Esophagus muscularis mucosa (tissue), 4 donors: ENCODE measurements around the gene MAP3K4. TPM values are rescaled to one million over a fixed set of nuclear protein-coding genes. Genes with fewer than 3 reads are reported as not detected.

ENCODE experiments used
- DNase-seq: peaks from one replicate; pipeline ENCODE4 v3.0.0-alpha.2; 2017; ENCODE audit errors: extremely low spot score
- H3K27ac ChIP-seq, 4 donors: fragments of 200-600 bp; sonication (generic); replicated peaks in 1 of 4; 1 replicate in 3 of 4; 2 replicates in 1 of 4; pipeline ENCODE4 v1.5.1; 2016 to 2019; ENCODE audit warnings: mild to moderate bottlenecking in 1 of 4
- H3K27me3 ChIP-seq, 4 donors: fragments of 200-600 bp; sonication (generic); one replicate each; pipeline versions ENCODE4 v1.5.1 to v1.6.0; 2016 to 2019
- H3K36me3 ChIP-seq, 4 donors: fragments of 200-600 bp; sonication (generic); one replicate each; pipeline ENCODE4 v1.5.1; 2016 to 2019
- H3K4me1 ChIP-seq, 4 donors: fragments of 200-600 bp; sonication (generic); one replicate each; pipeline ENCODE4 v1.5.1; 2016 to 2019
- H3K4me3 ChIP-seq, 4 donors: fragments of 200-600 bp; sonication (generic); 1 replicate in 2 of 4; 2 replicates in 2 of 4; pipeline ENCODE4 v1.5.1; 2016 to 2019; ENCODE audit warnings: mild to moderate bottlenecking in 4 of 4, moderate library complexity in 1 of 4
- H3K9me3 ChIP-seq, 4 donors: fragments of 200-600 bp; sonication (generic); 1 replicate in 3 of 4; 2 replicates in 1 of 4; pipeline ENCODE4 v1.5.1; 2016 to 2019
- EP300 ChIP-seq: sonication (generic); formaldehyde crosslinking; IDR thresholded peaks from one replicate; pipeline ENCODE4 v1.6.1; 2017; ENCODE audit warnings: antibody characterized with exemption
- POLR2A ChIP-seq: fragments of 450-650 bp; IDR thresholded peaks from one replicate; pipeline ENCODE4 v1.6.1; 2017; ENCODE audit warnings: antibody characterized with exemption, moderate library complexity, mild to moderate bottlenecking, low read depth
- POLR2AphosphoS5 ChIP-seq, 2 donors: sonication (generic); formaldehyde crosslinking; IDR thresholded peaks; one replicate each; pipeline ENCODE4 v1.6.1; 2017; ENCODE audit warnings: antibody characterized with exemption in 2 of 2
- WGBS: methylation state at CpG from one replicate; pipeline ENCODE4 v1.1.5; 2018; 5-methylcytosine and 5-hydroxymethylcytosine counted together
- intact Hi-C: fragments of 100-400 bp; cut with DNase I; formaldehyde crosslinking; loops from one replicate; pipeline ENCODE4 v1.15.1; 2023
- total RNA-seq, 4 donors: library from RNA; depleted of rRNA; stranded (reverse); fragments of >200 nt; gene quantifications; one replicate each; pipeline versions ENCODE4 v1.1.0 to v1.2.1, GENCODE V29; 2016
- TF ChIP-seq, protein P1 (sequence below), 3 experiments: fragments of 200-600 bp in 2 of 3; fragments of 450-650 bp in 1 of 3; sonication (generic) in 2 of 3; IDR thresholded peaks; one replicate each; pipeline ENCODE4 v1.5.1; 2017 to 2019; ENCODE audit warnings: antibody characterized with exemption in 3 of 3, mild to moderate bottlenecking in 2 of 3, moderate library complexity in 1 of 3

MAP3K4 gene
- total RNA-seq, 4 donors from 2014 or later: 17.9 to 22.8 (median 21.5) TPM

DNA sequence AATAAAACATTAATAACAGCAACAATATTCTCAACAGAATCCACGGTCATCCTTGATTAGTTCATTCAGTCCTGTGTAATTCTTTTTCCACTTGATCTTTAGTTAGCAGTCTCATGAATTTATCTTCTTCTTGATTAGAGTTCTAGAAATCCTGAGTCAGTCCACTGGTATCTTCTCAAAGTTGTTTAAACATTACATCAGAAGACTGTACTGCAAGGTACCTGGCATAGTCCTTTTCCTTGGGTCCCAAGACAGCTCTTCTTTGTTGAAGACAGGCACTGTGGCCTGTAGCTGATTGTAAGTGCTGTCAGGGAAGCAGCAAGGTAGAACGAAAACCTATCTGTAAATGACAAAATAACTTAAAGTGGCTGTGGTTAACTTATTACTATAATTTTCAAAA is 11.8 kb downstream of the MAP3K4 start:
- Histone ChIP-seq H3K4me1 (peaks cover 12 to 30% (median 15%) of the 10 kb centered on the region in 4 donors), H3K4me3 (no peak overlapping the region), H3K27me3 (no peaks in the 10 kb centered on the region), H3K9me3 (no peaks in the 10 kb centered on the region), H3K36me3 (no peaks in the 10 kb centered on the region), H3K27ac (no peak overlapping the region)
- 96% methylated on average over 2 of the region's 2 CpGs for WGBS
- intact Hi-C loops: no loop called here
- TF ChIP-seq, protein P1, sequence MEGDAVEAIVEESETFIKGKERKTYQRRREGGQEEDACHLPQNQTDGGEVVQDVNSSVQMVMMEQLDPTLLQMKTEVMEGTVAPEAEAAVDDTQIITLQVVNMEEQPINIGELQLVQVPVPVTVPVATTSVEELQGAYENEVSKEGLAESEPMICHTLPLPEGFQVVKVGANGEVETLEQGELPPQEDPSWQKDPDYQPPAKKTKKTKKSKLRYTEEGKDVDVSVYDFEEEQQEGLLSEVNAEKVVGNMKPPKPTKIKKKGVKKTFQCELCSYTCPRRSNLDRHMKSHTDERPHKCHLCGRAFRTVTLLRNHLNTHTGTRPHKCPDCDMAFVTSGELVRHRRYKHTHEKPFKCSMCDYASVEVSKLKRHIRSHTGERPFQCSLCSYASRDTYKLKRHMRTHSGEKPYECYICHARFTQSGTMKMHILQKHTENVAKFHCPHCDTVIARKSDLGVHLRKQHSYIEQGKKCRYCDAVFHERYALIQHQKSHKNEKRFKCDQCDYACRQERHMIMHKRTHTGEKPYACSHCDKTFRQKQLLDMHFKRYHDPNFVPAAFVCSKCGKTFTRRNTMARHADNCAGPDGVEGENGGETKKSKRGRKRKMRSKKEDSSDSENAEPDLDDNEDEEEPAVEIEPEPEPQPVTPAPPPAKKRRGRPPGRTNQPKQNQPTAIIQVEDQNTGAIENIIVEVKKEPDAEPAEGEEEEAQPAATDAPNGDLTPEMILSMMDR (IDR thresholded peaks at IDR 0.05): no peak
- TF ChIP-seq EP300 (no peak), POLR2A (no peak), POLR2AphosphoS5 (IDR thresholded peaks at IDR 0.05) (no peak)
- no peak for DNase-seq

DNA sequence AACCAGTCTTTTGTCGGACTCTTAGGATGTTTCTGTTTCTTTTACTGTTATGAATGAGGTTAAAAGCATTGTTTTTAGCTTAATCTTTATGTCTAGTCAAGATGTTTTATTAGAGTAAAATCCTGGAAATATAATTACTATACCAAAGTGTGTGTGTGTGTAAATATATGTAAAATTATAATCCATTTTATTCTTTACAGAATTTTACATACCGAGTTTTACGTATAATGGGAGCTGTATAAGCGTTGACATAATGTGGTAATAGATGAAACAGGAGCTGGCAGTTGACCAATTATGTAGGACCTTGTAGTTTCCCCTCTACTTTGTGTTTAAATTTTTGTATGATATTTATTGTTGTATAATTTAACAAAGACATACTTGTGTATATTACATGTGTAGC is 16.7 kb downstream of the MAP3K4 start:
- TF ChIP-seq EP300 (no peak), POLR2AphosphoS5 (IDR thresholded peaks at IDR 0.05) (no peak), POLR2A (no peak)
- TF ChIP-seq, protein P1 (IDR thresholded peaks at IDR 0.05): no peak
- 91% methylated on average over 4 of the region's 4 CpGs for WGBS
- Histone ChIP-seq H3K27ac (no peak overlapping the region), H3K4me1 (peaks cover 25 to 36% (median 30%) of the 10 kb centered on the region in 4 donors), H3K27me3 (no peaks in the 10 kb centered on the region), H3K4me3 (no peak overlapping the region), H3K36me3 (no peaks in the 10 kb centered on the region), H3K9me3 (no peaks in the 10 kb centered on the region)
- intact Hi-C loops: no loop called here
- no peak for DNase-seq

- intact Hi-C loops: no loop called here
- Histone ChIP-seq H3K27me3 (no peaks in the 10 kb centered on the region), H3K4me1 (peaks cover 25 to 37% (median 33%) of the 10 kb centered on the region in 4 donors), H3K27ac (no peak overlapping the region), H3K36me3 (no peaks in the 10 kb centered on the region), H3K4me3 (no peak overlapping the region), H3K9me3 (no peaks in the 10 kb centered on the region)
- DNase-seq: no peak
- WGBS: 91% methylated on average over 3 of the region's 3 CpGs
- TF ChIP-seq POLR2AphosphoS5 (IDR thresholded peaks at IDR 0.05) (no peak), POLR2A (no peak)
- TF ChIP-seq, protein P1 (IDR thresholded peaks at IDR 0.05): no peak
Observed at GRCh38 chr6:161009991-161010390, 18.4 kb downstream of the MAP3K4 start.

DNA sequence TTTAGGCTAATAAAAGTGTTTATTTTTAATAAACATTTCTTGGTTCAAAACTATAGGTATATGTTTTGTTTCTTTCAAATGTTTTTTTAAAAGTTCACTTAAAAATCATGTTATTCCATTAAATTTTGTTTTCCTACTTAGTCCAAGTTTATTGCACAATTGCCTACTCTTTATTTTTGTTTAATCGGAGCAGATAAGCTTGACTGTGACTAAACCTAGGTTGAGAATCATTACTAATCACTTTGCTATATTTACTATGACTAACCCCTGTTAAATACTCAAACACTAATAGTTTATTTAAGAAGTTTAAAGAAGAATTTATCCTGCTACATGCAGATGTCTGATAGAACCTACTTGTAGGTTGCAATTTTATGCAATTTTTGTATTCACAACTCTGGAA is 18.8 kb downstream of the MAP3K4 start:
- no peak overlapping the region for H3K27ac ChIP-seq
- peaks cover 25 to 37% (median 33%) of the 10 kb centered on the region in 4 donors for H3K4me1 ChIP-seq
- intact Hi-C loops: no loop called here
- no peak overlapping the region for H3K4me3 ChIP-seq
- WGBS: 56% methylated on average over 1 of the region's 1 CpG
- DNase-seq: no peak
- H3K27me3 ChIP-seq: no peaks in the 10 kb centered on the region
- H3K36me3 ChIP-seq: no peaks in the 10 kb centered on the region
- TF ChIP-seq, protein P1 (IDR thresholded peaks at IDR 0.05): no peak
- TF ChIP-seq POLR2AphosphoS5 (IDR thresholded peaks at IDR 0.05): no peak
- no peak for TF ChIP-seq POLR2A
- TF ChIP-seq EP300: no peak
- no peaks in the 10 kb centered on the region for H3K9me3 ChIP-seq
